K562 (cell line): ENCODE data around the gene UBE2N. TPM values are rescaled to one million over a fixed set of nuclear protein-coding genes. Genes with fewer than 3 reads are reported as not detected.

Experiments
- ASH1L ChIP-seq: fragments of 450-650 bp; IDR thresholded peaks from 2 replicates; pipeline ENCODE4 v1.6.1; 2018; ENCODE audit warnings: borderline replicate concordance, mild to moderate bottlenecking, low read depth; ENCODE audit not compliant: partially characterized antibody
- FOXA1 ChIP-seq: fragments of 450-650 bp; IDR thresholded peaks from 2 replicates; pipeline ENCODE4 v1.6.1; 2016; ENCODE audit warnings: mild to moderate bottlenecking, borderline replicate concordance
- FOXM1 ChIP-seq, 2 experiments: fragments of 450-650 bp in 1 of 2; sonication (generic) in 1 of 2; formaldehyde crosslinking in 1 of 2; IDR thresholded peaks; 2 replicates each; pipeline versions ENCODE4 v1.6.1 to v1.9.0; 2017 to 2022; ENCODE audit warnings: low read depth in 2 of 2, mild to moderate bottlenecking in 2 of 2, missing genetic modification reagents in 1 of 2, moderate library complexity in 1 of 2
- GTF2E2 ChIP-seq: fragments of 200-800 bp; sonication (Bioruptor generic); IDR thresholded peaks from 2 replicates; pipeline ENCODE4 v1.6.1; 2016; ENCODE audit warnings: missing genetic modification characterization, missing compliant biosample characterization
- HCFC1 ChIP-seq: IDR thresholded peaks from 2 replicates; pipeline ENCODE4 v1.6.1; 2012; ENCODE audit warnings: low read depth, low read length, improper control_type of control experiment
- NR2C2 ChIP-seq, 2 experiments: fragments of 200-800 bp in 1 of 2; sonication (Bioruptor generic) in 1 of 2; sonication (generic) in 1 of 2; formaldehyde crosslinking in 1 of 2; IDR thresholded peaks; 2 replicates each; pipeline versions ENCODE4 v1.6.1 to v1.8.0; 2016 to 2022; ENCODE audit warnings: mild to moderate bottlenecking in 1 of 2, missing compliant biosample characterization in 1 of 2, missing genetic modification characterization in 1 of 2, missing genetic modification reagents in 1 of 2
- POLR2AphosphoS5 ChIP-seq: IDR thresholded peaks from 2 replicates; pipeline ENCODE4 v1.6.1; 2011; ENCODE audit warnings: mild to moderate bottlenecking, low read depth, low read length, moderate library complexity; ENCODE audit not compliant: control insufficient read depth, insufficient read depth
- TCF3 ChIP-seq: sonication (generic); formaldehyde crosslinking; IDR thresholded peaks from 2 replicates; pipeline ENCODE4 v1.4.0; 2020; ENCODE audit warnings: mild to moderate bottlenecking, missing genetic modification reagents
- ZNF253 ChIP-seq: fragments of 250-450 bp; sonication (Bioruptor Pico); conservative IDR thresholded peaks from 2 replicates; pipeline ENCODE4 v1.6.1; 2021; ENCODE audit warnings: mild to moderate bottlenecking
- polyA plus RNA-seq, 8 experiments: library from polyadenylated mRNA; depleted of rRNA in 4 of 8; stranded (reverse) in 5 of 8; unstranded in 3 of 8; fragments of >200 nt; fragmentation: Nextera tagmentation in 2 of 8; fragmentation: Illumina TruSeq in 1 of 8; extraction: Ambion mirVana in 2 of 8; extraction: Trizol in 1 of 8; gene quantifications; 2 replicates each; pipeline versions ENCODE4 v1.2.1 to v1.2.3, GENCODE V29; 2011 to 2014; ENCODE audit warnings: inconsistent platforms in 1 of 8, missing spikeins in 1 of 8
- total RNA-seq, 7 experiments: library from RNA; depleted of rRNA in 6 of 7; stranded (reverse); fragments of >200 nt in 6 of 7; fragmentation: Illumina TruSeq in 2 of 7; extraction: Trizol in 2 of 7; gene quantifications; 2 replicates each; pipeline versions ENCODE4 v1.2.1 to v1.2.3, GENCODE V29; 2011 to 2021; ENCODE audit warnings: low replicate concordance in 1 of 7
- TF ChIP-seq, protein P1 (sequence below): fragments of 250-450 bp; sonication (Bioruptor Pico); IDR thresholded peaks from 2 replicates; pipeline ENCODE4 v1.5.0; 2020; ENCODE audit warnings: mild to moderate bottlenecking, borderline replicate concordance
- TF ChIP-seq, protein P2 (sequence below): IDR thresholded peaks from 2 replicates; pipeline ENCODE4 v1.6.1; 2012; ENCODE audit warnings: low read depth, low read length, improper control_type of control experiment, borderline replicate concordance
- TF ChIP-seq, protein P3 (sequence below): fragments of 250-450 bp; sonication (Bioruptor Pico); IDR thresholded peaks from 2 replicates; pipeline ENCODE4 v1.8.0; 2022; ENCODE audit warnings: moderate library complexity, mild to moderate bottlenecking, inconsistent platforms
- TF ChIP-seq, protein P4 (sequence below): fragments of 200-800 bp; sonication (Bioruptor generic); IDR thresholded peaks from 2 replicates; pipeline ENCODE4 v1.6.1; 2017; ENCODE audit warnings: missing genetic modification characterization, missing compliant biosample characterization
- TF ChIP-seq, protein P5 (sequence below): fragments of 250-450 bp; sonication (Bioruptor Pico); IDR thresholded peaks from 2 replicates; pipeline ENCODE4 v1.5.0; 2020; ENCODE audit warnings: mild to moderate bottlenecking
- TF ChIP-seq, protein P6 (sequence below), 2 experiments: fragments of 450-650 bp in 1 of 2; sonication (generic) in 1 of 2; formaldehyde crosslinking in 1 of 2; IDR thresholded peaks in 1 of 2; conservative IDR thresholded peaks in 1 of 2; 2 replicates each; pipeline versions ENCODE4 v1.6.1 to v1.8.1; 2016 to 2023; ENCODE audit warnings: mild to moderate bottlenecking in 2 of 2, moderate library complexity in 2 of 2, inconsistent platforms in 1 of 2, missing genetic modification reagents in 1 of 2

Gene UBE2N
- total and polyA plus RNA-seq, 9 of the 15 experiments (the other 6 are each of a cell fraction or from before 2014, with no cell fraction given) = 189 to 826 (median 260) TPM

DNA sequence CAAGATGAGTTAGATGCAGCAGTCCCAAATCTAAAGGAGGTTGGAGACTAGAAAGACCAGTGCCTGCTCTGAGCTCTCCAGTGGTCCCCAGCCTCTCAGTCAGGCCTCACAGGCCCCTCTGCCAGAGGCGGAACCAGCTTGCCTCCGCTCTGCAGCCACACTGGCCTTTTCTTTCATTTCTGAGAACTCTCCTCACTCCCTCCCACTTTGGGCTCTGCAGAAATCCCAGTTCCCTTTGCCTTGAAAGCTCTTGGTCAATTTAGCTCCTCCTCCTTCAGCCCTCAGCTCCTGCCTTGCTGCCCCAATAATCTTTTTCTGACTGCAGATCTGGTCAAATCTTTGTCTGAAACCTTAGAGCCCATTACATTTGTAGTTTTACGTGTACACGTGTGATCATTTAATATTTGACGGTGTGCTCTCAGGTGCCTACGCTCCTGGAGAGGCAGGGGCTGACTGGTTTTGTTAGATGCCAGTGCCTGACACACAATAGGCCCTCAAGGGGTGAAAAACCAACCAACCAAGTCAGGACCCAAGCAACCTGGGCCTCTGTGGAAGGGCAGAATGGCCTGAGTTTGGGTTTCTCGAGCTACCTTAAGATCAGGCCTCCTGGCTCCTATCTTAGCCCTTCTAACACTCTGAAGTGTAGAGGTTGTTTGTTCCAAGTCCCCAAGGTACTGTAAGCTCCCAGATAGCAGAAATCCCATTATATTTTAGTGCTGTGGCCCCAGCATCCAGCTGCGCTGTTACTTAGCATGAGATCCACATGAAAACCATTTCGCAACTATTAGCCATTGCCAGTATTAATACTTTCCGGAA lies 65.1 kb downstream of the UBE2N start (continued):
- TF ChIP-seq, protein P1, sequence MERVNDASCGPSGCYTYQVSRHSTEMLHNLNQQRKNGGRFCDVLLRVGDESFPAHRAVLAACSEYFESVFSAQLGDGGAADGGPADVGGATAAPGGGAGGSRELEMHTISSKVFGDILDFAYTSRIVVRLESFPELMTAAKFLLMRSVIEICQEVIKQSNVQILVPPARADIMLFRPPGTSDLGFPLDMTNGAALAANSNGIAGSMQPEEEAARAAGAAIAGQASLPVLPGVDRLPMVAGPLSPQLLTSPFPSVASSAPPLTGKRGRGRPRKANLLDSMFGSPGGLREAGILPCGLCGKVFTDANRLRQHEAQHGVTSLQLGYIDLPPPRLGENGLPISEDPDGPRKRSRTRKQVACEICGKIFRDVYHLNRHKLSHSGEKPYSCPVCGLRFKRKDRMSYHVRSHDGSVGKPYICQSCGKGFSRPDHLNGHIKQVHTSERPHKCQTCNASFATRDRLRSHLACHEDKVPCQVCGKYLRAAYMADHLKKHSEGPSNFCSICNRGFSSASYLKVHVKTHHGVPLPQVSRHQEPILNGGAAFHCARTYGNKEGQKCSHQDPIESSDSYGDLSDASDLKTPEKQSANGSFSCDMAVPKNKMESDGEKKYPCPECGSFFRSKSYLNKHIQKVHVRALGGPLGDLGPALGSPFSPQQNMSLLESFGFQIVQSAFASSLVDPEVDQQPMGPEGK (CRISPR knock-in tag) = no peak
- no peak for TF ChIP-seq FOXM1 (IDR thresholded peaks at IDR 0.05; ENCODE audit: low read depth)
- TF ChIP-seq FOXM1 (CRISPR knock-in tag; IDR thresholded peaks at IDR 0.05; ENCODE audit: low read depth) = no peak
- TF ChIP-seq, protein P2, sequence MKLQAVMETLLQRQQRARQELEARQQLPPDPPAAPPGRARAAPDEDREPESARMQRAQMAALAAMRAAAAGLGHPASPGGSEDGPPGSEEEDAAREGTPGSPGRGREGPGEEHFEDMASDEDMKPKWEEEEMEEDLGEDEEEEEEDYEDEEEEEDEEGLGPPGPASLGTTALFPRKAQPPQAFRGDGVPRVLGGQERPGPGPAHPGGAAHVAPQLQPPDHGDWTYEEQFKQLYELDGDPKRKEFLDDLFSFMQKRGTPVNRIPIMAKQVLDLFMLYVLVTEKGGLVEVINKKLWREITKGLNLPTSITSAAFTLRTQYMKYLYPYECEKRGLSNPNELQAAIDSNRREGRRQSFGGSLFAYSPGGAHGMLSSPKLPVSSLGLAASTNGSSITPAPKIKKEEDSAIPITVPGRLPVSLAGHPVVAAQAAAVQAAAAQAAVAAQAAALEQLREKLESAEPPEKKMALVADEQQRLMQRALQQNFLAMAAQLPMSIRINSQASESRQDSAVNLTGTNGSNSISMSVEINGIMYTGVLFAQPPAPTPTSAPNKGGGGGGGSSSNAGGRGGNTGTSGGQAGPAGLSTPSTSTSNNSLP = no peak
- no peak for TF ChIP-seq POLR2AphosphoS5
- no peak for TF ChIP-seq ASH1L
- 0 out of 2 replicates have a peak, but pooled peaks have one; percentile 15 for TF ChIP-seq TCF3
- TF ChIP-seq, protein P3, sequence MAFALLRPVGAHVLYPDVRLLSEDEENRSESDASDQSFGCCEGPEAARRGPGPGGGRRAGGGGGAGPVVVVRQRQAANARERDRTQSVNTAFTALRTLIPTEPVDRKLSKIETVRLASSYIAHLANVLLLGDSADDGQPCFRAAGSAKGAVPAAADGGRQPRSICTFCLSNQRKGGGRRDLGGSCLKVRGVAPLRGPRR (CRISPR knock-in tag) = 0 out of 2 replicates have a peak, but pooled peaks have one; percentile 6
- TF ChIP-seq, protein P4, sequence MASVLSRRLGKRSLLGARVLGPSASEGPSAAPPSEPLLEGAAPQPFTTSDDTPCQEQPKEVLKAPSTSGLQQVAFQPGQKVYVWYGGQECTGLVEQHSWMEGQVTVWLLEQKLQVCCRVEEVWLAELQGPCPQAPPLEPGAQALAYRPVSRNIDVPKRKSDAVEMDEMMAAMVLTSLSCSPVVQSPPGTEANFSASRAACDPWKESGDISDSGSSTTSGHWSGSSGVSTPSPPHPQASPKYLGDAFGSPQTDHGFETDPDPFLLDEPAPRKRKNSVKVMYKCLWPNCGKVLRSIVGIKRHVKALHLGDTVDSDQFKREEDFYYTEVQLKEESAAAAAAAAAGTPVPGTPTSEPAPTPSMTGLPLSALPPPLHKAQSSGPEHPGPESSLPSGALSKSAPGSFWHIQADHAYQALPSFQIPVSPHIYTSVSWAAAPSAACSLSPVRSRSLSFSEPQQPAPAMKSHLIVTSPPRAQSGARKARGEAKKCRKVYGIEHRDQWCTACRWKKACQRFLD (CRISPR knock-in tag) = no peak
- TF ChIP-seq, protein P5, sequence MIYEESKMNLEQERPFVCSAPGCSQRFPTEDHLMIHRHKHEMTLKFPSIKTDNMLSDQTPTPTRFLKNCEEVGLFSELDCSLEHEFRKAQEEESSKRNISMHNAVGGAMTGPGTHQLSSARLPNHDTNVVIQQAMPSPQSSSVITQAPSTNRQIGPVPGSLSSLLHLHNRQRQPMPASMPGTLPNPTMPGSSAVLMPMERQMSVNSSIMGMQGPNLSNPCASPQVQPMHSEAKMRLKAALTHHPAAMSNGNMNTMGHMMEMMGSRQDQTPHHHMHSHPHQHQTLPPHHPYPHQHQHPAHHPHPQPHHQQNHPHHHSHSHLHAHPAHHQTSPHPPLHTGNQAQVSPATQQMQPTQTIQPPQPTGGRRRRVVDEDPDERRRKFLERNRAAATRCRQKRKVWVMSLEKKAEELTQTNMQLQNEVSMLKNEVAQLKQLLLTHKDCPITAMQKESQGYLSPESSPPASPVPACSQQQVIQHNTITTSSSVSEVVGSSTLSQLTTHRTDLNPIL (CRISPR knock-in tag) = no peak
- TF ChIP-seq FOXA1 = no peak
- no peak for TF ChIP-seq GTF2E2 (tag)
- no peak for TF ChIP-seq NR2C2 (CRISPR knock-in tag; IDR thresholded peaks at IDR 0.05)
- TF ChIP-seq NR2C2 (tag; IDR thresholded peaks at IDR 0.05) = no peak
- TF ChIP-seq ZNF253 = no peak
- TF ChIP-seq, protein P6, sequence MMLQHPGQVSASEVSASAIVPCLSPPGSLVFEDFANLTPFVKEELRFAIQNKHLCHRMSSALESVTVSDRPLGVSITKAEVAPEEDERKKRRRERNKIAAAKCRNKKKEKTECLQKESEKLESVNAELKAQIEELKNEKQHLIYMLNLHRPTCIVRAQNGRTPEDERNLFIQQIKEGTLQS (IDR thresholded peaks at IDR 0.05) = no peak
- TF ChIP-seq, protein P6 (CRISPR knock-in tag; conservative IDR thresholded peaks at IDR 0.05) = no peak
- TF ChIP-seq HCFC1 = no peak
